HepG2 (cell line): ENCODE measurements around the gene CCSER1. TPM values are rescaled to one million over a fixed set of nuclear protein-coding genes. Genes with fewer than 3 reads are reported as not detected.

Experiments
- ATAC-seq: fragments of 200-7000 bp; cut with Tn5 transposase; 3 replicates; pipeline ENCODE4 v1.9.1; 2020; ENCODE audit warnings: mild to moderate bottlenecking, moderate library complexity
- BruUV-seq: library from RNA; stranded (reverse); fragments of 400-500 nt; replicated peaks from 2 replicates; lab custom pipeline; 2021; lab: Mats Ljungman, UMichigan
- CTCF ChIA-PET: fragments of 300-600 bp; formaldehyde crosslinking; extraction: SDS; loops from one replicate; lab custom pipeline; 2021; ENCODE audit warnings: low total read pairs, inconsistent platforms, low intra/inter-chr PET ratio; lab: Yijun Ruan, JAX
- POLR2A ChIA-PET: fragments of 350-600 bp; sonication (Branson Sonifier 250); formaldehyde crosslinking; loops from one replicate; lab custom pipeline; 2020; ENCODE audit warnings: antibody characterized with exemption, inconsistent platforms; lab: Yijun Ruan, JAX
- DNase-seq: peaks from one replicate; pipeline ENCODE4 v3.0.0-alpha.2; 2015; ENCODE audit warnings: low spot score
- FAIRE-seq: peaks from 3 replicates; lab custom pipeline; 2011; peaks lifted over from hg19 to GRCh38; lab: Jason Lieb, UNC
- H2AFZ ChIP-seq: one replicate; pipeline ENCODE4 v1.6.1; 2011; ENCODE audit warnings: low read length, inconsistent platforms
- H3K27ac ChIP-seq: fragments of 300-600 bp; 3 replicates; pipeline ENCODE4 v1.8.0; 2011; ENCODE audit warnings: mixed run types, mild to moderate bottlenecking, mixed read lengths, low read length, inconsistent platforms; ENCODE audit not compliant: insufficient read depth; ENCODE audit errors: extremely low read length
- H3K27me3 ChIP-seq, 2 experiments: fragments of 200-600 bp in 1 of 2; 2 replicates in 1 of 2; 3 replicates in 1 of 2; pipeline versions ENCODE4 v1.6.0 to v1.8.0; 2011; ENCODE audit warnings: low read length in 2 of 2, mild to moderate bottlenecking in 2 of 2, moderate library complexity in 2 of 2, inconsistent platforms in 1 of 2; ENCODE audit not compliant: insufficient read depth in 2 of 2, control insufficient read depth in 1 of 2
- H3K36me3 ChIP-seq, 2 experiments: fragments of 200-600 bp in 1 of 2; replicated peaks in 1 of 2; 2 replicates in 1 of 2; 3 replicates in 1 of 2; pipeline versions ENCODE4 v1.5.1 to v1.8.0; 2011; ENCODE audit warnings: low read length in 2 of 2, inconsistent platforms in 1 of 2; ENCODE audit not compliant: insufficient read depth in 2 of 2, control insufficient read depth in 1 of 2
- H3K4me1 ChIP-seq: 2 replicates; pipeline ENCODE4 v1.5.1; 2012; ENCODE audit warnings: low read length, inconsistent platforms; ENCODE audit not compliant: insufficient read depth
- H3K4me2 ChIP-seq: 2 replicates; pipeline ENCODE4 v1.6.0; 2011; ENCODE audit warnings: low read depth, low read length, inconsistent platforms
- H3K4me3 ChIP-seq, 3 experiments: fragments of 200-600 bp in 1 of 3; sonication (generic), shearing (Covaris generic) in 1 of 3; replicated peaks in 1 of 3; 2 replicates each; pipeline ENCODE4 v1.5.1; 2011 to 2016; ENCODE audit warnings: low read length in 3 of 3, inconsistent platforms in 2 of 3, low read depth in 2 of 3, mild to moderate bottlenecking in 2 of 3, control low read depth in 1 of 3, mixed read lengths in 1 of 3; ENCODE audit not compliant: insufficient read depth in 1 of 3
- H3K79me2 ChIP-seq: one replicate; pipeline ENCODE4 v1.6.1; 2011; ENCODE audit warnings: low read length, inconsistent platforms; ENCODE audit not compliant: insufficient read depth
- H3K9ac ChIP-seq: 2 replicates; pipeline ENCODE4 v1.6.0; 2011; ENCODE audit warnings: mild to moderate bottlenecking, low read depth, low read length, inconsistent platforms; ENCODE audit not compliant: insufficient read depth
- H3K9me3 ChIP-seq: 2 replicates; pipeline ENCODE4 v1.5.1; 2012; ENCODE audit warnings: mild to moderate bottlenecking, low read length
- H4K20me1 ChIP-seq: 2 replicates; pipeline ENCODE4 v1.6.0; 2011; ENCODE audit warnings: inconsistent platforms, mild to moderate bottlenecking, low read length, moderate library complexity; ENCODE audit not compliant: insufficient read depth
- MAFF ChIP-seq: IDR thresholded peaks from 2 replicates; pipeline ENCODE4 v1.6.1; 2011; ENCODE audit warnings: low read depth, low read length, improper control_type of control experiment
- MBNL3 ChIP-seq: fragments of 250-450 bp; sonication (Bioruptor Pico); conservative IDR thresholded peaks from 2 replicates; pipeline ENCODE4 v1.8.0; 2022; ENCODE audit warnings: mild to moderate bottlenecking, inconsistent platforms
- MXD3 ChIP-seq: IDR thresholded peaks from 2 replicates; pipeline ENCODE4 v1.6.1; 2016; ENCODE audit warnings: mild to moderate bottlenecking, missing biosample characterization, missing genetic modification reagents
- NRL ChIP-seq: sonication (generic); formaldehyde crosslinking; IDR thresholded peaks from 2 replicates; pipeline ENCODE4 v1.5.0; 2020; ENCODE audit warnings: missing genetic modification reagents, mild to moderate bottlenecking, moderate library complexity, borderline replicate concordance
- PHF21A ChIP-seq: sonication (generic); formaldehyde crosslinking; IDR thresholded peaks from 2 replicates; pipeline ENCODE4 v1.5.0; 2020; ENCODE audit warnings: mild to moderate bottlenecking, missing genetic modification reagents
- ZNF280D ChIP-seq: sonication (generic); formaldehyde crosslinking; IDR thresholded peaks from 2 replicates; pipeline ENCODE4 v1.5.1; 2020; ENCODE audit warnings: mild to moderate bottlenecking, missing genetic modification reagents
- ZNF451 ChIP-seq: sonication (generic); formaldehyde crosslinking; IDR thresholded peaks from 2 replicates; pipeline ENCODE4 v1.5.0; 2020; ENCODE audit warnings: mild to moderate bottlenecking, missing genetic modification reagents
- ZNF770 ChIP-seq: sonication (generic); formaldehyde crosslinking; IDR thresholded peaks from 2 replicates; pipeline ENCODE4 v1.5.0; 2020; ENCODE audit warnings: mild to moderate bottlenecking, missing genetic modification reagents
- WGBS: methylation state at CpG from one replicate; pipeline ENCODE4 v1.1.6; 2017; ENCODE audit warnings: low lambda C conversion rate; 5-methylcytosine and 5-hydroxymethylcytosine counted together
- in situ Hi-C: cut with HindIII; loops from 2 replicates; pipeline ENCODE4 v1.10.0; 2017; ENCODE audit warnings: low pct_unique_long_range_greater_than_20kb; ENCODE audit not compliant: extremely low pct_ligation_motif_present
- intact Hi-C: fragments of 100-400 bp; cut with micrococcal nuclease; formaldehyde crosslinking; loops from one replicate; pipeline ENCODE4 v1.10.0; 2022; ENCODE audit not compliant: unreplicated experiment
- polyA plus RNA-seq, 8 experiments: library from polyadenylated mRNA; depleted of rRNA in 3 of 8; stranded (reverse) in 7 of 8; unstranded in 1 of 8; fragments of >200 nt; fragmentation: Illumina TruSeq in 4 of 8; extraction: Trizol in 4 of 8; gene quantifications; 2 replicates each; pipeline versions ENCODE4 v1.2.1 to v1.2.3, GENCODE V29; 2011 to 2016; ENCODE audit warnings: low read depth in 4 of 8, missing spikeins in 1 of 8, mixed read lengths in 1 of 8; ENCODE audit not compliant: insufficient read depth in 1 of 8
- total RNA-seq, 5 experiments: library from RNA; depleted of rRNA; stranded (reverse); fragments of >200 nt; fragmentation: Illumina TruSeq; extraction: Trizol; gene quantifications; 2 replicates each; pipeline ENCODE4 v1.2.3, GENCODE V29; 2016; ENCODE audit warnings: low read depth in 1 of 5

CCSER1 gene
- total and polyA plus RNA-seq, 2 of the 13 experiments (the other 11 are each of a cell fraction or from before 2014, with no cell fraction given), result not detected

GRCh38 chr4:90486346-90486745, 359.2 kb downstream of the CCSER1 start (continued):
- TF ChIP-seq ZNF770 (no peak), NRL (no peak), ZNF280D (CRISPR knock-in tag) (no peak), MXD3 (CRISPR knock-in tag) (no peak), PHF21A (CRISPR knock-in tag) (no peak), MBNL3 (CRISPR knock-in tag) (no peak), MAFF (no peak)

GRCh38 chr4:90495211-90495610, 368.0 kb downstream of the CCSER1 start:
- Histone ChIP-seq H3K4me2 (no peak overlapping the region), H3K9ac (no peak overlapping the region), H3K27me3 (no peaks in the 10 kb centered on the region), H3K4me1 (no peaks in the 10 kb centered on the region), H3K36me3 (no peaks in the 10 kb centered on the region), H4K20me1 (no peaks in the 10 kb centered on the region), H3K27ac (no peak overlapping the region), H3K79me2 (no peaks in the 10 kb centered on the region), H3K4me3 (no peak overlapping the region), H2AFZ (no peak overlapping the region), H3K9me3 (peaks cover 13% of the 10 kb centered on the region)
- BruUV-seq, result no TSS peak
- FAIRE-seq (no peak), DNase-seq (no peak), ATAC-seq (no peak)
- intact Hi-C loops (no loop called here), in situ Hi-C loops (no loop called here)
- WGBS, result 0% methylated on average over 1 of the region's 1 CpG
- no peak for TF ChIP-seq ZNF451 (CRISPR knock-in tag)
- CTCF ChIA-PET, result no interaction called here
- POLR2A ChIA-PET, result no interaction called here
